Activated CD4-positive, alpha-beta T cell treated with anti-CD3 and anti-CD28 coated beads, Interleukin-2, Interleukin-6, amounts not matched to agents 100 ng/mL and 50 ng/mL, durations not matched to agents 16 hours and 8 hours (primary cell): Measurements from ENCODE around the gene TYROBP.
"Not testable (repeated sequence)": the region's sequence is repeated elsewhere in the genome, so short reads cannot be mapped to it uniquely, and the experiment has no call there.

Experiments used
- DNase-seq: peaks from one replicate; pipeline ENCODE4 v3.0.0-alpha.2; 2020

Gene TYROBP

GRCh38 chr19:35931161-35931873 is 23.2 kb upstream of the TYROBP start:
- peak; percentile 100 for DNase-seq

- DNase-seq: peak; percentile 49
Measured at GRCh38 chr19:35929876-35930275, 21.8 kb upstream of the TYROBP start.

- DNase-seq: no peak
Measured at GRCh38 chr19:35928507-35928906, 20.4 kb upstream of the TYROBP start.

DNA sequence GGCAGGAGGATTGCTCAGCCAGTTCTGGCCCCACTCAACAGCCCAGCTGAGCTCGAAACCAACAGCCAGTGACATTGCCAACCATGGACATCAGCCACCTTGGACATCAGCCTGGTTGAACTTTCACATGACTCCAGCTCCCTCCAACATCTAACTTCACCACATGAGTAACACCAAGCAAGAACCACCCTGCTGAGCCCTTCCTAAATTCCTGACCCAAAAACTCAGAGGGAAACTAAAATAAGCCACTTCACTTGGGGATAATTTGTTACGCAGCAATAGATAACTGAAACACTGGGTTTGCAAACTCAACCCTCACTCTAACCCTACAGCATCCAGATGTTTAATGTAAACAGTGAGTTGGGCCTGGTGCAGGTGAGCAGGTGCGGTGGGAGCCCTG is 17.4 kb upstream of the TYROBP start:
- DNase-seq: no peak

GRCh38 chr19:35921012-35921411 is 12.9 kb upstream of the TYROBP start:
- no peak for DNase-seq

- no peak for DNase-seq
Measured at GRCh38 chr19:35919306-35919705, 11.2 kb upstream of the TYROBP start.

DNA sequence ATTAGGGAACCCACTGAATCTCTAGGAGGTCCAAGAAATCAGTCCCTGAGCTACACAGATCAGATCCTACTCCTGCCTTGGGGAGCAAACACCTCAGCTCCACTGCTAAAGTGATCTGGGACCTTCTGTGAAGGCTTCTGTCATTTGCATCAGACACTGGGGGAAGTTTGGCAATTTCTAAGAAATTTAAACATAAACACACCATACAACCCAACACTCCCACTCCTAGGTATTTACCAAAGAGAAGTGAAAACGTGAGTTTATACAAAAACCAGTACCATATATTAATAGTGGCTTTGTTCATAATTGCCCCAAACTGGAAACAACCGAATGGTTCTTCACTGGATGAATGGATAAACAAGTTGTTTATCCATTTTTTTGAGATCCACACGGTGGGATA is 7.3 kb upstream of the TYROBP start:
- no peak for DNase-seq

- DNase-seq: no peak
Measured at GRCh38 chr19:35913589-35913988, 5.5 kb upstream of the TYROBP start.

DNA sequence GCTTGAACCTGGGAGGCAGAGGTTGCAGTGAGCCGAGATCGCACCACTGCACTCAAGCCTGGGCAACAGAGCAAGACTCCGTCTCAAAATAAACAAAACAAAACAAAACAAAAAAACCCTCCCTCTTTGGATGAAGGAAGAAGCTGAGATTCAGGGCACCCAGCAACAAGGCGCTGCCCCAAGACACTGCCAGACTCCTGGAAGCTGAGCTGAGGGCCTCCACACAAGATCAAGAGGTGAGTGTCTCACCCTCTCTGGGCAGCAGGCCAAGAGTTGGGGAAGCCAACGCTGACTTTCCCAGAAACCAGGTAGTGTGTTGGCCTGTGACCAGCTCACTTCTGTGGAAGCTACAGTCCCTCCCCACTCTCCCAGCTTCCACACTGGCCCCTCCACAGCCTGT is 3.7 kb upstream of the TYROBP start:
- DNase-seq: no peak

DNA sequence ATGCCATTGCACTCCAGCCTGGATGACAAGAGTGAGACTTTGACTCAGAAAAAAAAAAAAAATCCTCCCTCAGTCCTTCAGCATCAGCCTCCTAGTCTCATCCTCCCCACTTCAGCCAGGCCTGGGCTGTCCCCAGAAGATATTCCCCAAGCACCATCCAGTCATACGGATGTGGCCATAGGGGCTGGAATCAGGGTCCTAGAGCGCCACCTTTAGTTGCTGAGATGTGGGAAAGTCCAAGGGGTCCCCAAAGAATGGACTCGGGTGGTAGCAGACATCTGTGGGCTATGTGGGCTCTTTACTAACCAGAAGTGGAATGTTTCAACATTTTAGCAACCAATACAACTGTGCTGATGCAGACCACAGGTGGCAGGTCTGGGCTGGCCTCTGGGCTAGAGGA is 3.1 kb upstream of the TYROBP start:
- no peak for DNase-seq

DNA sequence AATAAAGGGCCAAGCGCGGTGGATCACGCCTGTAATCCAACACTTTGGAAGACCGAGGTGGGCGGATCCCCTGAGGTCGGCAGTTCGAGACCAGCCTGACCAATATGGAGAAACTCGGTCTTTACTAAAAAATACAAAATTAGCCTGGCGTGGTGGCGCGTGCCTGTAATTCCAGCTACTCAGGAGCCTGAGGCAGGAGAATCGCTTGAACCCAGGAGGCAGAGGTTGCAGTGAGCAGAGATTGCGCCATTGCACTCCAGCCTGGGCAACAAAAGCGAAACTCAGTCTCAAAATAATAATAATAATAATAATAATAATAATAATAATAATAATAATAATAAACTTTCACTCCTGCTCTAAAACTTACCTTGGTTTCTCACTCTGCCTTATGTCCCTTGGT is 2.3 kb upstream of the TYROBP start:
- not testable (repeated sequence) for DNase-seq

- no peak for DNase-seq
Measured at GRCh38 chr19:35909684-35910035, 1.6 kb upstream of the TYROBP start.

DNA sequence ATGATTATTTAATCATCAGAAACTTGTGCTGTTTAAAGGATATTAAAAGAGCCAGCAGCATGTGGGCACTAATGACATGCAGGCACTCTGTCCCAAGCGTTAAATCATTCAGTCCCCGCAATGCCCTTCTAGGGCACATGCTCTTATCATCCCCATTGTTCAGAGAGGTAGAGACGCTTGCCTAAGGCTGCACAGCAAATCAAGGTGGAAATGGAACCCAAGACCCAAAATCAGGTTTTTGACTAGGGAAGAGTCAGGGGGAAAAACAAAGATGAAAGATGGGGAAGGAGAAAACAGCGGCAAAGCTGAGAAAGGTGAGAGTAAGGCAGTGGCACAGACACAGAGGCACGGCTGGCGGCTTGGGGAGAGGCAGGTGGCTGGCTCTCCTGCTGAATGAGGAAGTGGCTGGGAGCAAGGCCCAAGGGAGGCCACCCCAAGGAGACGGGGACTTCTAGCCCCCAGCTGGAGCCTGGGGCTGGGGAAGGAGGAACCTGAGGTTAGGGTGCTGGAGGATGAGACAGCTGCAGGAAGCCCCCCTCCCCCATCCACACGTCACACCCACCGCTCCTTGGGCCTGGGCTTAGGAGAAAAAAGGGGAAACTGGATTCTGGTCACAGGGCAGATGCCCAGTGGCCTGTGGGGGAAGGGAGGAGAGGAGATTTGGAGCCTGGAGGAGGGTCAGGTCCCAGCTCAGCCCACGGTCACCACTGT is 1.0 kb upstream of the TYROBP start:
- no peak for DNase-seq

GRCh38 chr19:35907377-35907745 is 734 bp downstream of the TYROBP start:
- DNase-seq: no peak

- DNase-seq: no peak
Measured at GRCh38 chr19:35905178-35905727, 2.8 kb downstream of the TYROBP start.

DNA sequence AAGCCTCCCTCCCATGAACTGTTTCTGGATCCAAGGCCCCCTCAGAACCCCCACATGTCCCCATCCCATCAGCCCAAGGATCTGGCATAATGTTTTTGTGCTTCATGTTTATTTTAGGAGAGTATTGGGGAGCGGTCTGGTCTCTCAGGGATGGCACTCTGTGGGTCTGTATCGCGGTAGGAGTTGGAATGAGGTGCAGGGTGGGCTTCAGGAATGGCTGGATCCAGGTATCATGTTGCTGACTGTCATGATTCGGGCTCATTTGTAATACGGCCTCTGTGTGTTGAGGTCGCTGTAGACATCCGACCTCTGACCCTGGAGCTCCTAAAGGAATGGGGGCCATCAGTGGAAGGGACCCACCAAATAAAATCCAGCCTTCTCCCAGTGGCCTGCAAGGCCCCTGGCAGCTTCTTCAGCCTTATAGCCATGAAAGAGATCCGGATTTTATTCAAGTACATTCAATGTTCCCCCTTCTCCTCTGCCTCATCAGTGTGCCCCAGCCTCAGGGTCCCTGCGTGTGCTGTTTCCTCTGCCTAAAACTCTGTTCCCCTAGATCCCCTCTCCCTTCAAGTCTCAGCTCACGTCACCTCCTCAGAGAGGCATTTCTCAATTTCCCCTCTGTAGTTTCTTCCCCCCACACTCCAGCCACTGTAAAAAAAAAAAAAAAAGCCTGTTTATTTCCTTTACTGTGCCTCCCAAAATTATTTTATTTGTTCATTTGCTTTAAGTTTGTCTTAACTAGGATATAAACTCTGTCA is 3.6 kb downstream of the TYROBP start:
- DNase-seq: no peak

DNA sequence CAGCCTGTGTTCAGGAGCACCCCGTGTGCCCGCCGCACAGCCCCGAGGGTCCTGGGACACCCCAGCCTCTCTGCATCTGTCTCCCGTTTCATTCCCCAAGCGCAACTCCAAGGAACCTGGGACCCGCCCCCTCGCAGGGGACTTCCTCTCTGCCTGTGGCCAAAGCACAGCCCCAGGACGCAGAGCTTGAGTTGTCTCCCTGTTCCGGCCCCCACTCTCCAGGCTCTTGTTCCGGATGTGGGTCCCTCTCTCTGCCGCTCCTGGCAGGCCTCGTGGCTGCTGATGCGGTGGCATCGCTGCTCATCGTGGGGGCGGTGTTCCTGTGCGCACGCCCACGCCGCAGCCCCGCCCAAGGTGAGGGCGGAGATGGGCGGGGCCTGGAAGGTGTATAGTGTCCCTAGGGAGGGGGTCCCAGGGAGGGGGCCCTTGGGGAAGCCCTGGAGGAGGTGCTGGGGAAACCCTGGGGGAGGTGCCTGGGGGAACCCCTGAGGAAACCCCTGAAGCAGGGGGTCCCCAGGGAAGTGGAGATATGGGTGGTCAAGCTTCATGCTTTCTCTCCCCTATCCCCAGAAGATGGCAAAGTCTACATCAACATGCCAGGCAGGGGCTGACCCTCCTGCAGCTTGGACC is 4.4 kb downstream of the TYROBP start:
- peak; percentile 96 for DNase-seq

DNA sequence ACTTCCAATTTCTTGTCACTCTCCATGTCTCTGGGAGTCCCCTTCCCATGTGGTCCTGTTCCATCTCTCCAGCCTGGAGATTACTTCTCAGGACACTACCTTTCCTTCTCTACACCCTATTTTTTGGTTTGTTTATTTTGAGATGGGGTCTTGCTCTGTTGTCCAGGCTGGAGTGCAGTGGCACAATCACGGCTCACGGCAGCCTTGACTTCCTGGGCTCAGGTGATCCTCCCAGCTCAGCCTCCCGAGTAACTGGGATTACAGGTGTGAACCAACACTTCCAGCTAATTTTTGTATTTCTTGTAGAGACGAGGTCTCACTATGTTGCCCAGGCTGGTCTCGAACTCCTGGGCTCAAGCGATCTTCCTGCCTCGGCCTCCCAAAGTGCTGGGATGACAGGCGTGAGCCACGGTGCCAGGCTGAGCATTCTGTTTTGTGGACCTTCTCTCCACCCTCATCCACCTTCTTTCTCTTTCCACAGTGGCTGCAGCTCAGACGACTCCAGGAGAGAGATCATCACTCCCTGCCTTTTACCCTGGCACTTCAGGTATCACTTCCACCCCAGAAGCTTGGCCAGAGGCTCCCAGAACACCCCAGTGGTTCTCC is 5.1 kb downstream of the TYROBP start:
- DNase-seq: no peak

GRCh38 chr19:35901854-35902661 is 6.0 kb downstream of the TYROBP start, which contains the start of gene HCST:
Gene HCST, plus strand, starts transcription at chr19:35902529. Its CDS starts 65 bp downstream, at chr19:35902594.
- DNase-seq: peak; percentile 66

DNA sequence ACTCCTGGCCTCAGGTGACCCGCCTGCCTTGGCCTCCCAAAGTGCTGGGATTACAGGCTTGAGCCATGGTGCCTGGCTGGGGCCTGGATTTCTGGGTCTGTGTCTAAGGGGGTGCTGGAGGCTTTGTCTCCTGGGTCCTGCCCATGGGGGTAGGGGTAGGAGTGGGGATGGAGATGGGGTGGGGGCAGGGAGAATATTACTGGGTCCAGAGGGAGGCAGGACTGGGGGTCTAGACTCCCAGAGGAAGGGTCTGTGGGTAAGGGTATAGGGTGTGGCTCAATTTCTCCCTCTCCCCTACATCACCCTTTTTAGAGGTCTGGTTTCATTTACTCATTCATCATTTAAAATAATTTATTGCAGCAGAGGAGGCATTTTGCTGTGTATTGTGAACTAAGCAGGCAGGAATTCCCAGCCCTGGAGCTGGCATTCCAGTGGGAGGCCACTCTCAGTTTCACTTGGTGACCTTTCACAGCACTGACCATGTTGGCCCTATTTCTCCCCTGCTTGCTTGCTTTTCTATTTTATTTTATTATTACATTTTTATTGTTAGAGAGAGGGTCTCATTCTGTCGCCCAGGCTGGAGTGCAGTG is 6.9 kb downstream of the TYROBP start:
- DNase-seq: no peak

DNA sequence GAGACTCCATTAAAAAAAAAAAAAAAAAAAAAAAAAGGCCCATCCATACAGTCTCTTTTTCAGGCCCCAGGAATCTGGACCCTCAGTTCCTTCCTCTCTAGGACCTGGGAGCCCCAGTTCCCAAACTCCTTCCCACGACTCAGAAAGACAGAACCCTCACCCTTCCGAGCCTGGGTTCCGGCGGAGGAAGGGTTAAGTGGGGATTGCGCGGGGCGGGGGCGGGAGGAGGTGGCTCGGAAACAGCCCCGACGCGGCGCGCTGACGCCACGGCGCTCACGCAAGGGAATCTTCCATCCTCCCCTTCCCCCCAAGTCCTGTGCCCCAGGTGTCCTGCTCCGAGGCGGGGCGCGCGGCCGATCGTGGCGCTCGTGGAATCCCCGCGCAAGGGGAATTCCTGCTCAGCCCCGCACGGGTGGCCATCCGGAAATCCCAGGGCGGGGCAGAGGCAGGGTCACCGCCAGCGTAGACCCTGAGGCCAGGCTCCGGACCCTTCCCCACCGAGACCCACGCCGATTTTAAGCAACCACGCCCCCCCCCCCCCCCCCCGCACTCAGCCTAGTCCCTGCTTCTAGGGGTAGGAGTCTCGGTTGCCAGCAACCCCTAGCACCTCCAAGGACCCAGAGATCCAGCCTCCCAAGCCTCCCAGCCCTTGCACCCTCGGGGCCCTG is 8.4 kb downstream of the TYROBP start:
- DNase-seq: peak; percentile 91
